Measurements from ENCODE around the gene MEGF6.
"Not testable (repeated sequence)": the region's sequence is repeated elsewhere in the genome, so short reads cannot be mapped to it uniquely, and the experiment has no call there.

Gene MEGF6

DNA sequence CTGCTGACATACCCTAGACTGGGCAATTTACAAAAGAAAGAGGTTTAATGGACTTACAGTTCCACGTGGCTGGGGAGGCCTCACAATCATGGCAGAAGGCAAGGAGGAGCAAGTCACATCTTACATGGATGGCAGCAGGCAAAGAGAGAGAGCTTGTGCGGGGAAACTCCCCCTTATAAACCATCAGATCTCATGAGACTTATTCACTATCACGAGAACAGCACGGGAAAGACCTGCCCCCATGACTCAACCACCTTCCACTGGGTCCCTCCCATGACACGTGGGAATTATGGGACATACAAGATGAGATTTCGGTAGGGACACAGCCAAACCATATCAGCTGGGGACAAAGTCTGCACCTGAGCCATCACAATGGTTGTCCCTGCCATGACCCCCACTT, 35.8 kb downstream of the MEGF6 start:
- DNase-seq (ENCODE audit: low read depth in 3 of 3) = not testable (repeated sequence)

- no peak for DNase-seq (ENCODE audit: low read depth in 3 of 3)
Measured at GRCh38 chr1:3573500-3573899, 37.8 kb downstream of the MEGF6 start.

- DNase-seq (ENCODE audit: low read depth in 3 of 3) = not testable (repeated sequence)
Measured at GRCh38 chr1:3572638-3573037, 38.7 kb downstream of the MEGF6 start.

- DNase-seq (ENCODE audit: low read depth in 3 of 3) = no peak
Measured at GRCh38 chr1:3571263-3571662, 40.0 kb downstream of the MEGF6 start.

GRCh38 chr1:3570066-3570986, 41.0 kb downstream of the MEGF6 start:
- DNase-seq (ENCODE audit: low read depth in 3 of 3) = no peak

GRCh38 chr1:3569436-3569835, 41.9 kb downstream of the MEGF6 start:
- DNase-seq (ENCODE audit: low read depth in 3 of 3) = no peak

- no peak for DNase-seq (ENCODE audit: low read depth in 3 of 3)
Measured at GRCh38 chr1:3568815-3569435, 42.4 kb downstream of the MEGF6 start.

DNA sequence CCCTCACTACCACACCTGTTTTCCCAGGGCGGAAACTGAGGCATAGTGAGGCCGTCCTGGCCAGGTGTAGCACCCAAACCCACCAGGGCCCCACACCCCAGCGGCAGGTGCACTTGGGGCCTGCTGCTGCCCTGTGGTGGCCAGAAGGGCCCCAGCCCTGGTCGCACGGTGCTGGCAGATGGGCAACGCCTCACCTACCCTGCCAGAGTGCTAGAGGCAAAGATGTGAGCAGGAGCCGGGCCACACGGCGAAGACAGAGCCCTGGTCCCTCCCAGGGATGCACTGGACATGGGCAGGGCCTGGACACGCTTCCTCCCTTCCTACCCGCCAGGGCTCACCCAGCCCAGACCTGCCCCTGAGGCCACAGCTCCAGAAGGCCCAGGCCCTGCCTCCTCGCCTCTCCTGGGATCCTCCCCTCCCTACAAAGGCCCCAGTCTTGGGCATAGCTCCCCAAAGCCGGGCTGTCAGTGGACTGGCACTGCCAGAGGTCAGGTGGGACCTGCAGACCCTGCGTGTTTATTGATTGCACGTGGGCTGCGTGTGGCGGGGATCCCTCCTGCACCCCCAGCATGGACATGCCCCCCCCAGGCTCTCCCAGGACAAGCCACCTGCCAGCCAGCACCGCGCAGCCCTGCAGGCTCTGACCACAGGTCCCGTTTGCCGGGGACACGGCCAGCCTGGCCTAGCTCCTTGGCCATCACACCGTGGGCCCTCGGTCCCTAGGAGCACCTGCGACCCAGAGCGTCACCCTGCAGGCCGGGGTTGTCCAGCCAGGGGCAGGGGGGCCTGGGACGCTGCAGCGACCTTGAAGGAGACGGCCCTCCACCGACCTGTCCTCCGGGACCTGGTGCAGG, 44.1 kb downstream of the MEGF6 start:
- no peak for DNase-seq (ENCODE audit: low read depth in 3 of 3)

DNA sequence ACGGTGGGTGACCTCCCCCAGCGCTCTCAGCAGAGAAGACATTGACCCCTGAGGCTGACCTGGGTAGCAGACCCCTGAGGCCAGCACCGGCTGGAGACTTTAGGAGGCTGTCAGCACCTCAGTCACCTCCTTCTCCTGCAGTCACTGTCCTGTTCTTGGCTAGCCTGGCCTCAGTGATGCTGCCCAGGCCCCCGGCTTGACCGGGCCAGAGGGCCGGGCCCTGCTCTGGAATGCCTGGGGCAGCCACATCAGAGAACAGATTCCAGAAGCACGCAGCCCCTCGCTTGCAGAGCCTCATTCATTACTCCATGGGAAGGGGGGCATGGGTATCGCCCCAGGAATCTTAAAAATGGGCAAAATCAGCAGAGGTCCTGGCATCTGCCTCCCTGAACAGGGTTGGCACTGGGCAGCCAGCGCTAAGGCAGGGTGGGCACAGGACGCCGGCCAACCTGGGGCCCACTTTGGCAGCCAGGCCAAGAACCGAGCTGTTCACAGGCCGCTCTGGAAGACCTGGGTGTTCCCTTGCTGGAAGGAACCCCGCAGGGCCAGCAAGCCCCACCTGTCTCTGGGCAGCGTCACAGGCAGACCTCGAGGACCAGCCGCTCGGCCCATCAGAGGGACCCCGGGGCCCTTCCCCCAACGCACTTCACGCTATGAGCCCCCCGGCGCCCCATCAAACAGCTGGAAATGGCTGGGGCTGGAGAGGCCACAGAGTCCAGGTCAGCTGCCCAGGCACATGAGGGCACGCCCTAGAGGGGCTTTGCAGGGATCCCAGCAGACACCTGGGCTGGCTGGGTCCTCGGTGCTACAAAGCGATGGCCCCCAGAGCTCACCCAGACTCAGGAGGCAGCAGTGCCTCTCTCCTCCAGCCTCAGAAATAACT, 45.1 kb downstream of the MEGF6 start:
- DNase-seq (ENCODE audit: low read depth in 3 of 3) = no peak

DNA sequence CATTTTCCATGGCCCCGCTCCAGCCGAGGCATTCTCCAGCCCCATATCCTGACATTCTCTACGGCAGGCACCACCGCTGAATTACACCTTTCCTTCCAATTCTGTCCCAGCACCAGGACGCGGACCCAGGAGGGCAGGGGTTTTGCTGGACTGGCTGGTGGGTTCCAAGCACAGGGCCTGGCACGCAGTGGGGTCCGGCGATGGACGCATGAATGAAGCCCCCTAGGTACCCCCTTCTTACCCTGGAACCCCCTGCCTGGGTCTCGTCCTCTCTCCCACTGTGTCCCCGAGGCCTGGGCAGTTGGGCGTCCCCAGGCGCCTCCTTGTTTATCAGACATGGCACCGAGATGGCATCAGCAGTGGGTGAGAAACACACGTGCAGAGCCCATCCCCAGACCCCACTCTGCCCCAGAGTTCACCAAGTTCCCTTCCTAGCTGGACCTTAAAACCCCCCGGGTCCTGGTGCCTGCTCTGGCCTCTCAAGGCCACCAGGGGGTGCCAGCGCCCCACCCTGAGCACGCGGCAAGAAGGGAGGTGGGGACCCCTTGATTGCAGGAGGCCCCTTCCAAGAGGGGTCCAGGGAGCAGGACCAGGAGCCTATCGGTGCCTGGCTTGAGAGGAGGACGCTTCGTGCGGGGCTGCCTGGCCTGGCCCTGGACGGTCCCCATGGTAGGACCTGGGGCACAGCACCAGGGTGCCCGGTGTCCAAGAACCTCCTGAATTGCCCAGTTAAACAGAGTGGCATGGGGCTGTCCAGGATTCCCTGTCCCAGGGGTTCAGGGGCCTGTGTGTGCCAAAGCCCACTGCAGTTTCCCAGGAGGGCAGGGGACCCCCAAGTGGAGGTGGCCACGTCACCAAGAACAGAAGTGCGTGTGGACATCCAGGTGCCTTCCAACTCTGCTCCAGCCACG, 46.1 kb downstream of the MEGF6 start:
- DNase-seq (ENCODE audit: low read depth in 3 of 3) = no peak

GRCh38 chr1:3563610-3564009, 47.7 kb downstream of the MEGF6 start:
- no peak for DNase-seq (ENCODE audit: low read depth in 3 of 3)

DNA sequence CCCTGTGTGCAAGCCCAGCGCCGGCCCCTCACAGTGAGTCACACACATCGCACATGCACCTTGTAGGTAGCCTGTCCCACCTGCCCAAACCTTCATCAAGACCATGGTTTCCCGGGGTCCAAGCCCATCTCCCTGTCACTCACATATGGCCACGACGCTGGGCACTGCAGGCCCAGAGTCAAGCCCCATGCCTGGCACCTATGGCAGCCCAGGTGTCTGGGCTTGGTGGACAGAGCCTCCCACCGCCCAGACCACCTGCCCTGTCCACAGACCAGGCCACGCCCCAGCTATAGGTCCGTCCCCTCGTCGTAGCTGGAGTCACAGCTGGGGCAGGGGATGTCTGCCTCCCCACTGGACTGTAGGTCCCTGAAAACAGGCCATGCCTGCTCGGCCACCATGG, 48.2 kb downstream of the MEGF6 start:
- DNase-seq (ENCODE audit: low read depth in 3 of 3) = no peak

GRCh38 chr1:3562712-3563111, 48.6 kb downstream of the MEGF6 start:
- DNase-seq (ENCODE audit: low read depth in 3 of 3) = no peak

DNA sequence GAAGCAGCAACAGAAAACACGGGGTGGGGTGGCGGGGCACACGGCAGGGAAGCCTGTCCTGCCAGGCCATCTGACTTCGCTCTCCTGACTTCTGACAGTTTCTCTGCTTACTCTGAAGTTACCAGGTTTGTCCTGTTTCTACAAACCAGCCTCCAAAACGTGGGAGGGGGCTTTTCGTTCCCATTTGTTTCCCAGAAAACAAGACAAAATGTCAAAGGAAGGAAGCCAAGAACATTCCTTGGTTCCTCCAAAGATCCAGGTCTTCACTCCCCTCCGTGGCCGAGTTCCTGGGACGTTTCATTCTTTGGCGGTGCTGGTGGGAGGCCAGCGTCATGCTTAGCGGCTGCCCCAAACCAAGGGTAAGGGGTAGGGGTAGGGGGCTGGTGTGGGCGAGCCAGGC, 49.6 kb downstream of the MEGF6 start:
- no peak for DNase-seq (ENCODE audit: low read depth in 3 of 3)

GRCh38 chr1:3560981-3561380, 50.3 kb downstream of the MEGF6 start:
- no peak for DNase-seq (ENCODE audit: low read depth in 3 of 3)

DNA sequence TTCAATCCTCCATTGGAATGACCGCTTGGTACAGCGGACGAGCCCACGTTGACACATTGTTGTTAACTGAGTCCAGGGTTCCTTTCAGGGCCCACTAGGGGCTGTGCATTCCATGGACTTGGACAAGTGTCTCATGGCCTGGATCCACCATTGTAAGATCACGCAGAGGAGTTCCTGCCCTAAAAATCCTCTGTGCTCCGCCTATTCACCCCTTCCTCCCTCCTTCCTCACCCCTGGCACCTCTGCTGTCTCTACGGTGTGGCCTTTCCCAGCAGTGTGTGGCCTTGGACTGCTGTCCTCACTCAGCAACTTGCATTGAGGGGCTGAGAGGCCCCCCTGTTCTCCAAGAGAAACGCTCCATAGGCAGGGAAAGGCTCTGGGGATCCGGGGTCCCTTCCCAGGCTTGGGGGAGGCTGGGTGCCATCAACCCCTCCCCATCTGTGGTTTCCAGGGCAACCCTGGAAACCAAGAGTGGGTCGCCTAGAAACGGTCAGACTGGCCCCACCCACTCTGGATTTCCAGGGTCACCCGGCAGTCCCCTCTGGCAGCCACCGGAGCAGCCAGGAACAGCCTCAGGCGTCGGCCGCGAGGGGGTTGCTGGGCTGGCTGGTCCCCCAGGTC, 50.9 kb downstream of the MEGF6 start:
- DNase-seq (ENCODE audit: low read depth in 3 of 3) = no peak

DNA sequence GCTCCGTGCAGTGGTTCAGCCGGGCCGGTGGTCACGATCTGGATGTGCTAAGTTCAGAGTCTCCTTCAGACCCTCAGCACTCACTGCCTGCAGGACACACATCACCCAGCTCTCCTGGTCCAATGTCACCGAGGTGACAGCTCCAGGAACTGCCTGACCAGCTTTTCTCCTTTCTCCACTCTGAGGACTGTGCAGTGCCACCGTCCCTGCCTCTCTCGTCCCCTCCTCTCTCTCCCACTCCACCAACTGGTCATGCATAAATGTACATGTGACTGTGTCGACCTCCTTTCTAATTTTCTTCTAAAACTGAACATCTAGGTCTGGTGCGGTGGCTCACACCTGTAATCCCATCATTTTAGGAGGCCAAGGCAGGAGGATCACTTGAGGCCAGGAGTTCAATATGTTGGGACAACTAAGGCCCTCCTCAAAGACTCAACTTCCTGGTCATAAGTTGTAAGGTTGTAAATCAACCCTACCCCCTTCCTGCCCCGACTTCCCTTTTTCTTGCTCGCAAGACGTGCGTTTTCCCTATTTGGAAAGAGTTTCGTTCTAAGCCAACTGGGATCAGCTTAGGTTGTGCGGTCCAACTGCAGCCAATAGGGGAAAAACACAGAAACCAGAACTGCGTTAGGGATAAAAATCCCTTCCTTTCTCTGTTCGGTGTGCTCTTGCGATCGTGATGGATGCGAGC, 53.1 kb downstream of the MEGF6 start:
- DNase-seq (ENCODE audit: low read depth in 3 of 3) = no peak

GRCh38 chr1:3557366-3557765, 53.9 kb downstream of the MEGF6 start:
- DNase-seq (ENCODE audit: low read depth in 3 of 3) = no peak

DNA sequence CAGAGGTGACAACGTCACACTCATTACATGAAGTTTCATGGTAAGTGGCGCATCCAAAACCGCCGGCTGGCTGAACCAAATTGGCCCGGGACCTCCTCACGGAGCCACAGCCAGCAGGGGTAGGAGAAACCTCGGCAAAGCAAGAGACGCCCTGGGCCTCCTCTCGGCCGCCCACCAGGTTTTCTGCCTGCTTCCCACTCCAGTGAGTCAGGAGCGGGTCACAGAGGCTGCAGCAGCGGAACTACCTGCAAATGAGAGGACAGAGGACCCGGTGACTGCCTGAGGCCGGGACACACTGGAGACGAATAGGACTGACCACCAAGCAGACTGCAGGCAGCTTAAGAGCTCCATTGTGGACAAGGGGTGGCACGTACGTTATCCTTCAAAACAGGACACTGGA, 55.0 kb downstream of the MEGF6 start:
- no peak for DNase-seq (ENCODE audit: low read depth in 3 of 3)

All from stimulated activated CD4-positive, alpha-beta T cell treated with anti-CD3 and anti-CD28 coated beads, TNF-alpha, amount 100 ng/mL, for 4 hours (primary cell).